D721Med (cell line): Measurements from ENCODE around the gene CD200R1.

ENCODE experiments used
- DNase-seq: peaks from one replicate; pipeline ENCODE4 v3.0.0; 2011; ENCODE audit warnings: low spot score; ENCODE audit not compliant: insufficient read length
- FAIRE-seq: peaks from 2 replicates; lab custom pipeline; 2011; peaks lifted over from hg19 to GRCh38; lab: Jason Lieb, UNC
- CTCF ChIP-seq: IDR thresholded peaks from 2 replicates; pipeline ENCODE4 v1.5.1; 2012; ENCODE audit warnings: mild to moderate bottlenecking, control low read depth; ENCODE audit not compliant: insufficient read depth; ENCODE audit errors: missing control alignments

Gene CD200R1

DNA sequence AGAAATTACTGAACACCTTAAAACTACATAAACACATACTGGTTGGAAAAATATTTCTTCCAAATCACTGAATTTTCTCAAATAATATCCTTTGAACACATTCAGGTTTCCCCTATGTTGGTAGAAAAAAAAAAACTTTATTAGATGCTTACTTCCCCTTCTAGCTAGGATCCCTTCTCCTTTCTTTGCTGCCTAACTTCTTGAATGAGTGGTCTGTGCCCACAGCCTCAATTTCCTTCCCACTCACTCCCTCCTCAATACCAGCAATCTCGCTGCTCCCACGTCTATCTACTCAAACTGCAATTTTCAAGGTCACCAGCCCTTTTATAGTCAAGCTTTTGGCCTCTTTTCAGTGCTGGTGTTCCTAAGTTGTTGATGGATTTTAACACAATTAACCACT is 8.3 kb downstream of the CD200R1 start:
- FAIRE-seq (no peak), DNase-seq (no peak)
- no peak for TF ChIP-seq CTCF

DNA sequence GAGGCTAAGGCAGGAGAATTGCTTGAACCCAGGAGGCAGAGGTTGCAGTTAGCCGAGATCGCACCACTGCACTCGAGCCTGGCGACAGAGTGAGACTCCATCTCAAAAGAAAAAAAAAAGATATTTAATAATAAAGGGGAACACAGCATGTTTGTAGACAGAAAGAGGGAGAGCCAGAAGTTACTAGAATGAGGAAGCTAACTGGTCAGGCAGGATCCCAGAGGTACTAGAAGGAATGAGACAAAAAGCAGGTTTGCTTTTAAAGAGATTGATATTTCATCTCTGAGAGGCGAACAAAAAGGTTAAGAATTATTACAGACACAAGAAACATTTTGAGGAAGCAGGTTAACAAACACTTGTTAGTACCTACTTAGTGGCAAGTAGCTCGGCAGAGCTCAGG is 9.2 kb downstream of the CD200R1 start:
- FAIRE-seq (no peak), DNase-seq (no peak)
- TF ChIP-seq CTCF, result no peak

DNA sequence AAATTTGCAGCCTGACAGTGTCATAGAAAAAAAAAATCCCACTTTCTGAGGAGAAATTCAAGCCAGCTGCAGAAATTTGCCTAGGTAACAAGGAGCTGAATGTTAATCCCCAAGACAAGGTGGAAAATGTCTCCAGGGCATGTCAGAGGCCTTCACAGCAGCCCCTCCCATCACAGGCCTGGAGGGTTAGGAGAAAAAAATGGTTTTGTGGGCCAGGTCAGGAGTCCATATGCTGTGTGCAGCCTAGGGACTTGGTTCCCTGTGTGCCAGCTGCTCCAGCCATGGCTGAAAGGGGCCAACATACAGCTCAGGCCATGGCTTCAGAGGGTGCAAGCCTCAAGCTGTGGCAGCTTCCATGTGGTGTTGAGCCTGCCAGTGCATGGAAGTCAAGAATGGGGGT is 11.2 kb downstream of the CD200R1 start:
- FAIRE-seq, result no peak
- no peak for TF ChIP-seq CTCF

GRCh38 chr3:112958811-112959560 is 15.9 kb downstream of the CD200R1 start:
- DNase-seq (no peak), FAIRE-seq (no peak)
- no peak for TF ChIP-seq CTCF

More for the DNA sequence above, 11.2 kb downstream of the CD200R1 start:
- no peak for DNase-seq

DNA sequence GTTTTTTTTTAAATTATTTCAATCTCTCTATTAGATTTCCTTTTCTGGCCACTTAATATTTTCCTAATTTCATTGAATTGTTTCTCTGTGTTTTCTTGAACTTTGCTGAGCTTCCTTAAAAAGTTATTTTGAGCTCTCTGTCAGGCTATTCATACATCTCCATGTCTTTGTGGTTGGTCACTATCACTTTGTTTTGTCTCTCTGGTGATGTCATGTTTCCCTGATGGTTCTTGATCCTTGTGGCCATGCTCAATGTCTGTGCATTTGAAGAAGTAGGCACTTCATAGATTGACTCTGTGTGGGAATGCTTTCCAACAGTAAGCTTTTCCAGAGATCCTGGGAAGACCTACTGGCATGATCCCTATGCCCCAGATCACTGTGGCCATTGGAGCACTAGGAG is 18.6 kb downstream of the CD200R1 start:
- DNase-seq (no peak), FAIRE-seq (no peak)
- no peak for TF ChIP-seq CTCF

DNA sequence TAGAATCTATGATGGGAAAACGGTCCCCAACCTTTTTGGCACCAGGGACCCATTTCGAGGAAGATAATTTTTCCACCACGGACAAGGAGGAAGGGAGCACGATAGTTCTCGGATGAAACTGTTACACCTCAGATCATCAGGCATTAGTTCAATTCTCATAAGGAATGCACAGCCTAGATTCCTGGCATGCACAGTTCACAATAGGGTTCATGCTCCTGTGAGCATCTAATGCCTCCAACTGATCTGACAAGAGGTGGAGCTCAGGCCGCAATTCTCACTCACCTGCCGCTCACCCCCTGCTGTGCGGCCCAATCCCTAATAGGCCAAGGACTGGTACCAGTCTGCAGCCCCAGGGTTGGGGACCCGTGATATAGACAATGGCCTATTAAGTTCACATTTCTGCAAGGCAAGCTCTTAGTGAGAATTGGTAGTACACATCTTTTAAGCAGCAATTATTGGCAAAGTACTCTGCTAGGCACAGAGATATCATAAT is 26.5 kb downstream of the CD200R1 start:
- FAIRE-seq (no peak), DNase-seq (no peak)
- no peak for TF ChIP-seq CTCF

GRCh38 chr3:112931736-112932521 is 43.0 kb downstream of the CD200R1 start:
- DNase-seq (no peak), FAIRE-seq (no peak)
- no peak for TF ChIP-seq CTCF
